Astrocyte of the spinal cord (primary cell): ENCODE data around the gene FSTL1.

Source experiments
- DNase-seq: peaks from one replicate; pipeline ENCODE4 v3.0.0; 2011; ENCODE audit warnings: low read depth, low spot score
- H3K4me3 ChIP-seq: 2 replicates; pipeline ENCODE4 v1.5.1; 2011; ENCODE audit warnings: low read depth, mild to moderate bottlenecking, low read length, moderate library complexity
- in situ Hi-C: cut with HindIII; loops from 2 replicates; pipeline ENCODE4 v1.10.0; 2017; ENCODE audit warnings: low sequenced_read_pairs
- TF ChIP-seq, protein P1 (sequence below): IDR thresholded peaks from 2 replicates; pipeline ENCODE4 v1.5.1; 2012; ENCODE audit warnings: low read depth, mild to moderate bottlenecking, low read length, inconsistent platforms

FSTL1 gene

GRCh38 chr3:120459196-120459595 is 8.4 kb upstream of the FSTL1 start:
- TF ChIP-seq, protein P1, sequence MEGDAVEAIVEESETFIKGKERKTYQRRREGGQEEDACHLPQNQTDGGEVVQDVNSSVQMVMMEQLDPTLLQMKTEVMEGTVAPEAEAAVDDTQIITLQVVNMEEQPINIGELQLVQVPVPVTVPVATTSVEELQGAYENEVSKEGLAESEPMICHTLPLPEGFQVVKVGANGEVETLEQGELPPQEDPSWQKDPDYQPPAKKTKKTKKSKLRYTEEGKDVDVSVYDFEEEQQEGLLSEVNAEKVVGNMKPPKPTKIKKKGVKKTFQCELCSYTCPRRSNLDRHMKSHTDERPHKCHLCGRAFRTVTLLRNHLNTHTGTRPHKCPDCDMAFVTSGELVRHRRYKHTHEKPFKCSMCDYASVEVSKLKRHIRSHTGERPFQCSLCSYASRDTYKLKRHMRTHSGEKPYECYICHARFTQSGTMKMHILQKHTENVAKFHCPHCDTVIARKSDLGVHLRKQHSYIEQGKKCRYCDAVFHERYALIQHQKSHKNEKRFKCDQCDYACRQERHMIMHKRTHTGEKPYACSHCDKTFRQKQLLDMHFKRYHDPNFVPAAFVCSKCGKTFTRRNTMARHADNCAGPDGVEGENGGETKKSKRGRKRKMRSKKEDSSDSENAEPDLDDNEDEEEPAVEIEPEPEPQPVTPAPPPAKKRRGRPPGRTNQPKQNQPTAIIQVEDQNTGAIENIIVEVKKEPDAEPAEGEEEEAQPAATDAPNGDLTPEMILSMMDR, result no peak
- no peak overlapping the region for H3K4me3 ChIP-seq
- in situ Hi-C loops, result no loop called here
- DNase-seq, result no peak

DNA sequence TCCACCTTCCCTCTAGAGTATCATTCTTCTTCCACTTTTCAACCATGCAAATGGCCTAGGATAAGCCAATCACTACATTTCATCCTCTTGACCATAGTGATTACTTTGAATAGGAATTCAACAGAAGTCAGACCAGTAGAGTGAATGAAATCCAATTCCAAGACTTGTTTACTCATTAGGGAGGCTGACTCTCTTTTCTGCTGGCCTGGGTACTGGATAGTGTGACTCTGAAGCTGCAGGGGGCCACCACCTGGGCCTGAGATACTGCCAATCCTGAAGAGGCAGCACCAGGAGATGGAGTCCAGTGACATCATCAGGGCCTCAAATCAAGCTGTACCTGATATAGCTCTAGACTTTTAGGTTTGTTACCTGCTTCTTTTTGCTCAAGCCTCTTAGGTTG is 7.0 kb upstream of the FSTL1 start:
- no peak overlapping the region for H3K4me3 ChIP-seq
- TF ChIP-seq, protein P1, result no peak
- in situ Hi-C loops, result no loop called here
- no peak for DNase-seq

DNA sequence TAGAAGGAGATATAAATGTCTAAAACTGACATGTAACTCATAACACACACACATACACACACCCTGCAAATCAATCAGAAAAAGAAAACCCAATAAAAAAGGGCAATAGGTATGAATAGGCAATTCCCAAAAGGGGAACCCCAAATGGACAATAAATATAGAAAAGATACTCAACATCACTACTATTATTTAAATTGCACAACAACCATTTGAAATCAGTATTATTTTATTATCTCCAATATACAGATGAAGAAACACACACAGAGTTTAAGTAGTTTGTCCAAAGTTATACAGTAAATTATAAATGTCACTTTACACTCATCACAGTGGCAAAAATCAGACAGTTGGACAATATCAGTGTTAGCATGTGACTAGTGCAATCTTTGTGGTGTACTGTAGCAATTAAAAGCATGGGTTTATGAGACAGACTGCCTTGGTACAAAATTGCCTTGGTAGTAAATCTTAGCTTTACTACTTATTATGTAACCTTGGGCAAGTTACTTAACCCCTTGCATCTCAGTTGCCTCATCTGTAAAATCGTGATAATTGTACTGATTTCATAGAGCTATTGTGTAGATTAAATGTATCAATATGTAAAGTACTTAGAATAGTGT is 3.4 kb upstream of the FSTL1 start:
- H3K4me3 ChIP-seq, result no peak overlapping the region
- TF ChIP-seq, protein P1, result no peak
- in situ Hi-C loops, result no loop called here
- DNase-seq, result no peak

GRCh38 chr3:120452816-120453215 is 2.0 kb upstream of the FSTL1 start:
- TF ChIP-seq, protein P1, result no peak
- DNase-seq, result no peak
- in situ Hi-C loops, result no loop called here
- no peak overlapping the region for H3K4me3 ChIP-seq

DNA sequence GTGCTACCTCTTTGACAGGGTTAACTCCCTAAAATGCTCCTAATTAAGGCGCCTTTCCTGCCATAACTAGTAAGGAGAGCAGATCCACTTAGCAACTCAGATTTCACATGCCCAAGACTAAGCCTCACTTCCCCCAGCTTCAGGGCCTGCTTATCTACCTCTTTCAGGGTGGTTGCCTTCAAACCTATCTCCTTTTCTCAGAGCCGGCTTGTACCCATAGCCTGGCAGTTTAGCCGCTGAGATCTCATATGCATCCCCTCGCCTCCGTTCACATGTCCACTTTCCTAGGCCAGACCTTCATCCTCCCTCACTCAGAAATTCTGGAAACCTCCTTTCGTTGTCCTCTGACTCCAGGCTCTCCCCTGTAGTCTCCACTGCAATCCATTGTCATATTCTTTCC is 1.0 kb upstream of the FSTL1 start:
- TF ChIP-seq, protein P1, result no peak
- no peak overlapping the region for H3K4me3 ChIP-seq

GRCh38 chr3:120451272-120451761 is 525 bp upstream of the FSTL1 start:
- H3K4me3 ChIP-seq, result peak overlapping the region; percentile 82
- TF ChIP-seq, protein P1, result no peak
- in situ Hi-C loops, result no loop called here
- no peak for DNase-seq

More for the DNA sequence above, 1.0 kb upstream of the FSTL1 start:
- in situ Hi-C loops, result no loop called here
- no peak for DNase-seq
